Keratinocyte (primary cell): ENCODE data around the gene ATP8A2. TPM values are rescaled to one million over a fixed set of nuclear protein-coding genes. Genes with fewer than 3 reads are reported as not detected.
A peak's percentile ranks its signal among the peaks of the same experiment; 100 is the strongest.

ENCODE experiments used
- DNase-seq: peaks from one replicate; pipeline ENCODE4 v3.0.0-alpha.2; 2011; ENCODE audit warnings: low read depth, missing footprints, low spot score
- FAIRE-seq: peaks from 2 replicates; lab custom pipeline; 2011; peaks lifted over from hg19 to GRCh38; lab: Jason Lieb, UNC
- H2AFZ ChIP-seq: 2 replicates; pipeline ENCODE4 v1.6.0; 2012; ENCODE audit warnings: low read length, control low read depth, inconsistent platforms; ENCODE audit not compliant: control insufficient read depth
- H3K27ac ChIP-seq: 2 replicates; pipeline ENCODE4 v1.5.1; 2011; ENCODE audit warnings: low read length; ENCODE audit not compliant: control insufficient read depth, insufficient read depth
- H3K27me3 ChIP-seq: 3 replicates; pipeline ENCODE4 v1.6.0; 2011; ENCODE audit warnings: low read length; ENCODE audit not compliant: control insufficient read depth, insufficient read depth; ENCODE audit errors: extremely low read depth
- H3K36me3 ChIP-seq, 2 experiments: 2 replicates in 1 of 2; 3 replicates in 1 of 2; pipeline ENCODE4 v1.5.1; 2011; ENCODE audit warnings: low read length in 2 of 2, mild to moderate bottlenecking in 1 of 2; ENCODE audit not compliant: control insufficient read depth in 2 of 2, insufficient read depth in 2 of 2; ENCODE audit errors: extremely low read depth in 1 of 2
- H3K4me1 ChIP-seq: 3 replicates; pipeline ENCODE4 v1.5.1; 2011; ENCODE audit warnings: low read length; ENCODE audit not compliant: control insufficient read depth, insufficient read depth; ENCODE audit errors: extremely low read depth
- H3K4me2 ChIP-seq: 3 replicates; pipeline ENCODE4 v1.6.0; 2011; ENCODE audit warnings: low read depth, low read length; ENCODE audit not compliant: control insufficient read depth, insufficient read depth; ENCODE audit errors: extremely low read depth
- H3K4me3 ChIP-seq, 3 experiments: fragments of 200-600 bp in 1 of 3; sonication (generic) in 1 of 3; 2 replicates in 2 of 3; 3 replicates in 1 of 3; pipeline ENCODE4 v1.5.1; 2011 to 2016; ENCODE audit warnings: low read length in 3 of 3, mild to moderate bottlenecking in 3 of 3, control low read depth in 2 of 3, inconsistent platforms in 1 of 3, low read depth in 1 of 3, mixed read lengths in 1 of 3, mixed run types in 1 of 3, moderate library complexity in 1 of 3; ENCODE audit not compliant: control insufficient read depth in 2 of 3, insufficient read depth in 2 of 3; ENCODE audit errors: extremely low read depth in 1 of 3
- H3K79me2 ChIP-seq: 2 replicates; pipeline ENCODE4 v1.6.0; 2012; ENCODE audit warnings: low read length; ENCODE audit not compliant: control insufficient read depth, insufficient read depth
- H3K9ac ChIP-seq: 3 replicates; pipeline ENCODE4 v1.6.0; 2011; ENCODE audit warnings: low read length; ENCODE audit not compliant: control insufficient read depth, insufficient read depth; ENCODE audit errors: extremely low read depth
- H3K9me1 ChIP-seq: 3 replicates; pipeline ENCODE4 v1.6.0; 2011; ENCODE audit warnings: low read length; ENCODE audit not compliant: control insufficient read depth, insufficient read depth; ENCODE audit errors: extremely low read depth
- H3K9me3 ChIP-seq: 2 replicates; pipeline ENCODE4 v1.5.1; 2012; ENCODE audit warnings: low read depth, low read length; ENCODE audit not compliant: control insufficient read depth
- H4K20me1 ChIP-seq: 3 replicates; pipeline ENCODE4 v1.6.0; 2011; ENCODE audit warnings: low read length; ENCODE audit not compliant: control insufficient read depth, insufficient read depth; ENCODE audit errors: extremely low read depth
- EZH2 ChIP-seq: IDR thresholded peaks from one replicate; pipeline ENCODE4 v1.6.1; 2012; ENCODE audit warnings: inconsistent platforms, mild to moderate bottlenecking, low read length, moderate library complexity
- dilution Hi-C: fragments of 300-500 bp; cut with MboI; formaldehyde crosslinking; loops from one replicate; pipeline ENCODE4 v1.7.0; 2020; ENCODE audit warnings: low sequenced_read_pairs; ENCODE audit not compliant: extremely low pct_ligation_motif_present
- polyA plus RNA-seq, 5 experiments: library from polyadenylated mRNA; depleted of rRNA in 3 of 5; stranded (reverse) in 3 of 5; stranded (forward) in 1 of 5; unstranded in 1 of 5; fragments of >200 nt; gene quantifications; 1 replicate in 1 of 5; 2 replicates in 3 of 5; 3 replicates in 1 of 5; pipeline versions ENCODE4 v1.2.1 to v1.2.3, GENCODE V29; 2011 to 2012; ENCODE audit warnings: missing spikeins in 2 of 5, low read depth in 1 of 5, low replicate concordance in 1 of 5
- TF ChIP-seq, protein P1 (sequence below), 3 experiments: IDR thresholded peaks in 1 of 3; conservative IDR thresholded peaks in 1 of 3; optimal IDR thresholded peaks in 1 of 3; 2 replicates in 2 of 3; 3 replicates in 1 of 3; pipeline versions ENCODE3 to v1.5.1; 2011; ENCODE audit warnings: low read length in 3 of 3, mild to moderate bottlenecking in 3 of 3, moderate library complexity in 2 of 3, control low read depth in 1 of 3, inconsistent platforms in 1 of 3; ENCODE audit not compliant: insufficient read depth in 2 of 3; ENCODE audit errors: extremely low read depth in 1 of 3

Gene ATP8A2
- polyA plus RNA-seq, 1 donor (not counting 4 experiments of a cell fraction or from before 2014, with no cell fraction given) = 0.16 TPM

DNA sequence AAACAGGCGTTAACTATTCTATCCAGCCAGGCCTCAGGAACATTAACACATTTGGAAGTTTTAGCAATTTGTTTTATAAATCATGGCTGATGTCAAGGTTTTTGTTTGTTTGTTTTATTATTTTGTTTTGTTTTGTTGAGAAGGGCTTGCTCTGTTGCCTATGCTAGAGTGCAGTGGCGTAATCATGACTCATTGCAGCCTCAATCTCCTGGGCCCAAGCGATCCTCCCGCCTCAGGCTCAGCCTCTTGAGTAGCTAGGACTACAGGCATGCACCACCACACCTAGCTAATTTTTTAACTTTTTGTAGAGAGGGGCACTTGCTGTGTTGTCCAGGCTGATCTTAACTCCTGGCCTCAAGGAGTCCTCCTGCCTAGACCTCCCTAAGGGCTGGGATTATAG, 42.1 kb upstream of the ATP8A2 start:
- FAIRE-seq = no peak
- no peak overlapping the region for H3K9ac ChIP-seq
- H4K20me1 ChIP-seq = no peaks in the 10 kb centered on the region
- peaks cover 6% of the 10 kb centered on the region for H3K79me2 ChIP-seq
- dilution Hi-C loops = no loop called here
- peaks cover 7% of the 10 kb centered on the region for H3K4me1 ChIP-seq
- H2AFZ ChIP-seq = no peak overlapping the region
- peaks cover 10 to 23% of the 10 kb centered on the region in 2 experiments for H3K36me3 ChIP-seq
- peak overlapping the region; percentile 39 for H3K27ac ChIP-seq
- H3K27me3 ChIP-seq = no peaks in the 10 kb centered on the region
- no peak overlapping the region for H3K4me2 ChIP-seq
- TF ChIP-seq EZH2 = no peak
- TF ChIP-seq, protein P1, sequence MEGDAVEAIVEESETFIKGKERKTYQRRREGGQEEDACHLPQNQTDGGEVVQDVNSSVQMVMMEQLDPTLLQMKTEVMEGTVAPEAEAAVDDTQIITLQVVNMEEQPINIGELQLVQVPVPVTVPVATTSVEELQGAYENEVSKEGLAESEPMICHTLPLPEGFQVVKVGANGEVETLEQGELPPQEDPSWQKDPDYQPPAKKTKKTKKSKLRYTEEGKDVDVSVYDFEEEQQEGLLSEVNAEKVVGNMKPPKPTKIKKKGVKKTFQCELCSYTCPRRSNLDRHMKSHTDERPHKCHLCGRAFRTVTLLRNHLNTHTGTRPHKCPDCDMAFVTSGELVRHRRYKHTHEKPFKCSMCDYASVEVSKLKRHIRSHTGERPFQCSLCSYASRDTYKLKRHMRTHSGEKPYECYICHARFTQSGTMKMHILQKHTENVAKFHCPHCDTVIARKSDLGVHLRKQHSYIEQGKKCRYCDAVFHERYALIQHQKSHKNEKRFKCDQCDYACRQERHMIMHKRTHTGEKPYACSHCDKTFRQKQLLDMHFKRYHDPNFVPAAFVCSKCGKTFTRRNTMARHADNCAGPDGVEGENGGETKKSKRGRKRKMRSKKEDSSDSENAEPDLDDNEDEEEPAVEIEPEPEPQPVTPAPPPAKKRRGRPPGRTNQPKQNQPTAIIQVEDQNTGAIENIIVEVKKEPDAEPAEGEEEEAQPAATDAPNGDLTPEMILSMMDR (optimal IDR thresholded peaks at IDR 0.05 in 1 of 3, IDR thresholded peaks at IDR 0.05 in 1 of 3, conservative IDR thresholded peaks at IDR 0.05 in 1 of 3; ENCODE audit: extremely low read depth in 1 of 3, insufficient read depth in 2 of 3, low read length in 3 of 3) = no peak
- no peak overlapping the region for H3K4me3 ChIP-seq
- H3K9me3 ChIP-seq = no peaks in the 10 kb centered on the region
- no peaks in the 10 kb centered on the region for H3K9me1 ChIP-seq
- DNase-seq = no peak

DNA sequence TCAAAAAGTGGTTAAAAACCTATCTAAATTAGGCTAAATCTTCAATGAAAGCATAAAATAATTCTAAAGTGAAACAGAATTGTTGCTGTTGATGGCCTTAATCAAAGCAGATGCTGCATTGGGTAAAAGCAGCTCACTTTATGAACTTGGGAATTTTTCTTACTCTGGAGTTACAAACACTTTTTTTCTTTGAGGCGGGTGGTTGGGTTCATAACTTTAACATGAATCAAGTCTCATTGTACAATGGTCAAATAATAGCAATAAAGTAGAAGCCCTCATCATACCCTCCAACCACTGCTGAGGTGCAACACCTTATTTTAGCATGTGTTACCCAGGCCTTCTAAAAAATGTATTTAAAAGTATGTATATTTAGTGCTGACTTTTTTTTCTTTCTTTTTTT, 41.2 kb upstream of the ATP8A2 start:
- Histone ChIP-seq H3K4me3 (no peak overlapping the region), H3K4me2 (no peak overlapping the region), H3K36me3 (peaks cover 12 to 23% of the 10 kb centered on the region in 2 experiments), H3K9me1 (no peaks in the 10 kb centered on the region), H3K27ac (peak overlapping the region; percentile 39), H2AFZ (no peak overlapping the region), H3K9ac (no peak overlapping the region), H3K9me3 (no peaks in the 10 kb centered on the region), H3K27me3 (no peaks in the 10 kb centered on the region), H3K4me1 (peaks cover 7% of the 10 kb centered on the region), H4K20me1 (no peaks in the 10 kb centered on the region), H3K79me2 (peaks cover 6% of the 10 kb centered on the region)
- TF ChIP-seq, protein P1 (optimal IDR thresholded peaks at IDR 0.05 in 1 of 3, IDR thresholded peaks at IDR 0.05 in 1 of 3, conservative IDR thresholded peaks at IDR 0.05 in 1 of 3; ENCODE audit: extremely low read depth in 1 of 3, insufficient read depth in 2 of 3, low read length in 3 of 3) = no peak
- no peak for TF ChIP-seq EZH2
- DNase-seq (no peak), FAIRE-seq (no peak)
- dilution Hi-C loops = no loop called here
